A549 (cell line): ENCODE results near the gene SAA2. TPM values are rescaled to one million over a fixed set of nuclear protein-coding genes. Genes with fewer than 3 reads are reported as not detected.
"Not testable (repeated sequence)": the region's sequence is repeated elsewhere in the genome, so short reads cannot be mapped to it uniquely, and the experiment has no call there.

Source experiments
- ATAC-seq, 2 experiments: fragments of 200-7000 bp in 1 of 2; fragments of >200 bp in 1 of 2; cut with Nextera tagmentation in 1 of 2; cut with Tn5 transposase in 1 of 2; 3 replicates each; pipeline versions ENCODE4 v1.8.0 to v1.9.1; 2018 to 2020; ENCODE audit warnings: mild to moderate bottlenecking in 1 of 2, moderate library complexity in 1 of 2
- CTCF ChIA-PET: fragments of 300-600 bp; sonication (Branson Sonifier 250); formaldehyde crosslinking; extraction: SDS; loops from one replicate; lab custom pipeline; 2021; ENCODE audit warnings: antibody characterized with exemption, inconsistent platforms; lab: Yijun Ruan, JAX
- POLR2A ChIA-PET: fragments of 350-600 bp; formaldehyde crosslinking; extraction: SDS; loops from one replicate; lab custom pipeline; 2021; ENCODE audit warnings: antibody characterized with exemption, inconsistent platforms; lab: Yijun Ruan, JAX
- DNase-seq, 2 experiments: peaks; one replicate each; pipeline versions ENCODE4 v3.0.0 to v3.0.0-alpha.2; 2011 to 2016; ENCODE audit warnings: low read depth in 1 of 2, low spot score in 1 of 2
- FAIRE-seq: peaks from 2 replicates; lab custom pipeline; 2011; peaks lifted over from hg19 to GRCh38; lab: Jason Lieb, UNC
- H3K27ac ChIP-seq, 2 experiments: fragments of >200 bp; sonication (Bioruptor Twin); formaldehyde crosslinking; 3 replicates each; pipeline ENCODE4 v1.5.1; 2016 to 2017
- H3K4me1 ChIP-seq: fragments of >200 bp; sonication (Bioruptor Twin); formaldehyde crosslinking; 3 replicates; pipeline ENCODE4 v1.6.1; 2016
- H3K4me2 ChIP-seq: fragments of >200 bp; sonication (Bioruptor Twin); formaldehyde crosslinking; 3 replicates; pipeline ENCODE4 v1.6.1; 2016
- H3K4me3 ChIP-seq: fragments of >200 bp; sonication (Bioruptor Twin); formaldehyde crosslinking; 3 replicates; pipeline ENCODE4 v1.5.1; 2016
- H3K9me3 ChIP-seq: fragments of >200 bp; sonication (Bioruptor Twin); formaldehyde crosslinking; 3 replicates; pipeline ENCODE4 v1.6.1; 2016
- CBX8 ChIP-seq: fragments of 200-600 bp; sonication (generic); IDR thresholded peaks from 2 replicates; pipeline ENCODE4 v1.6.1; 2016
- CEBPB ChIP-seq, 2 experiments: fragments of >200 bp in 1 of 2; sonication (Bioruptor Twin) in 1 of 2; formaldehyde crosslinking in 1 of 2; IDR thresholded peaks; 2 replicates each; pipeline ENCODE4 v1.6.1; 2012 to 2016
- E2F6 ChIP-seq: IDR thresholded peaks from 2 replicates; pipeline ENCODE4 v1.6.1; 2012; ENCODE audit warnings: low read depth, borderline replicate concordance
- EHMT2 ChIP-seq: fragments of 200-600 bp; sonication (generic); IDR thresholded peaks from 2 replicates; pipeline ENCODE4 v1.6.1; 2016; ENCODE audit warnings: antibody characterized with exemption, low read depth, mild to moderate bottlenecking, moderate library complexity
- ELK1 ChIP-seq: fragments of 150-350 bp; IDR thresholded peaks from 2 replicates; pipeline ENCODE4 v1.6.1; 2014; ENCODE audit warnings: low read depth, mild to moderate bottlenecking, low read length
- ESRRA ChIP-seq: fragments of 150-350 bp; IDR thresholded peaks from 2 replicates; pipeline ENCODE4 v1.6.1; 2014; ENCODE audit warnings: mild to moderate bottlenecking, low read length, borderline replicate concordance
- FOSB ChIP-seq: fragments of 250-450 bp; sonication (Bioruptor Pico); IDR thresholded peaks from 2 replicates; pipeline ENCODE4 v1.5.0; 2020; ENCODE audit warnings: mild to moderate bottlenecking, moderate library complexity
- HOXB13 ChIP-seq: fragments of 250-450 bp; sonication (Bioruptor Pico); IDR thresholded peaks from 2 replicates; pipeline ENCODE4 v1.5.0; 2020; ENCODE audit warnings: low read depth, mild to moderate bottlenecking, moderate library complexity
- JUN ChIP-seq, 2 experiments: fragments of >200 bp; sonication (Bioruptor Twin); formaldehyde crosslinking; IDR thresholded peaks; 2 replicates in 1 of 2; 3 replicates in 1 of 2; pipeline ENCODE4 v1.6.1; 2016 to 2017
- MAX ChIP-seq: IDR thresholded peaks from 2 replicates; pipeline ENCODE4 v1.6.1; 2012
- MAZ ChIP-seq: fragments of 150-350 bp; IDR thresholded peaks from 2 replicates; pipeline ENCODE4 v1.6.1; 2014; ENCODE audit warnings: antibody characterized with exemption, low read depth, low read length, borderline replicate concordance
- NR3C1 ChIP-seq: fragments of >200 bp; sonication (Bioruptor Twin); formaldehyde crosslinking; IDR thresholded peaks from 3 replicates; pipeline ENCODE4 v1.6.1; 2017
- PHF8 ChIP-seq: fragments of 200-600 bp; sonication (generic); IDR thresholded peaks from 2 replicates; pipeline ENCODE4 v1.6.1; 2016; ENCODE audit warnings: low read depth, mild to moderate bottlenecking, antibody characterized with exemption, moderate library complexity, borderline replicate concordance
- RAD21 ChIP-seq, 2 experiments: fragments of >200 bp in 1 of 2; sonication (Bioruptor Twin) in 1 of 2; formaldehyde crosslinking in 1 of 2; IDR thresholded peaks in 1 of 2; conservative IDR thresholded peaks in 1 of 2; 2 replicates in 1 of 2; 3 replicates in 1 of 2; pipeline ENCODE4 v1.6.1; 2012 to 2018; ENCODE audit warnings: inconsistent platforms in 1 of 2
- RFX5 ChIP-seq: fragments of 450-650 bp; IDR thresholded peaks from 2 replicates; pipeline ENCODE4 v1.7.1; 2014; ENCODE audit warnings: antibody characterized with exemption, mild to moderate bottlenecking, moderate library complexity
- RNF2 ChIP-seq: fragments of 200-600 bp; sonication (generic); IDR thresholded peaks from 2 replicates; pipeline ENCODE4 v1.6.1; 2016; ENCODE audit warnings: low read depth, mild to moderate bottlenecking, antibody characterized with exemption, moderate library complexity, borderline replicate concordance
- SMC3 ChIP-seq: fragments of >200 bp; sonication (Bioruptor Twin); formaldehyde crosslinking; IDR thresholded peaks from 3 replicates; pipeline ENCODE4 v1.6.1; 2018; ENCODE audit warnings: inconsistent platforms
- SREBF2 ChIP-seq: fragments of 450-650 bp; IDR thresholded peaks from 2 replicates; pipeline ENCODE4 v1.6.1; 2014; ENCODE audit warnings: mild to moderate bottlenecking, moderate library complexity
- ZNF302 ChIP-seq: fragments of 250-450 bp; sonication (Bioruptor Pico); IDR thresholded peaks from 2 replicates; pipeline ENCODE4 v1.9.0; 2021; ENCODE audit warnings: inconsistent platforms, mild to moderate bottlenecking, moderate library complexity
- ZSCAN20 ChIP-seq: fragments of 250-450 bp; sonication (Bioruptor Pico); IDR thresholded peaks from 2 replicates; pipeline ENCODE4 v1.8.0; 2022; ENCODE audit warnings: mild to moderate bottlenecking, moderate library complexity
- WGBS: methylation state at CpG from one replicate; pipeline ENCODE4 v1.1.6; 2017; ENCODE audit errors: missing lambda C conversion rate; 5-methylcytosine and 5-hydroxymethylcytosine counted together
- polyA plus RNA-seq, 4 experiments: library from polyadenylated mRNA; depleted of rRNA in 3 of 4; stranded (reverse); fragments of >200 nt; fragmentation: RNase III in 1 of 4; extraction: RNeasy Plus Mini Kit Qiagen cat#74134 plus additional on column Dnase treatment in 1 of 4; gene quantifications; 2 replicates in 3 of 4; 3 replicates in 1 of 4; pipeline ENCODE4 v1.2.3, GENCODE V29; 2011 to 2017
- TF ChIP-seq, protein P1 (sequence below): fragments of 450-650 bp; IDR thresholded peaks from 2 replicates; pipeline ENCODE4 v1.6.1; 2014; ENCODE audit warnings: antibody characterized with exemption
- TF ChIP-seq, protein P2 (sequence below): fragments of >200 bp; sonication (Bioruptor Twin); formaldehyde crosslinking; IDR thresholded peaks from 3 replicates; pipeline ENCODE4 v1.5.1; 2016
- TF ChIP-seq, protein P3 (sequence below): fragments of >200 bp; sonication (Bioruptor Twin); formaldehyde crosslinking; IDR thresholded peaks from 2 replicates; pipeline ENCODE4 v1.6.1; 2016

The SAA2 gene
- polyA plus RNA-seq, 2 of the 4 experiments (the other 2 are of a cell fraction), result 0.09 TPM; not detected in 1

DNA sequence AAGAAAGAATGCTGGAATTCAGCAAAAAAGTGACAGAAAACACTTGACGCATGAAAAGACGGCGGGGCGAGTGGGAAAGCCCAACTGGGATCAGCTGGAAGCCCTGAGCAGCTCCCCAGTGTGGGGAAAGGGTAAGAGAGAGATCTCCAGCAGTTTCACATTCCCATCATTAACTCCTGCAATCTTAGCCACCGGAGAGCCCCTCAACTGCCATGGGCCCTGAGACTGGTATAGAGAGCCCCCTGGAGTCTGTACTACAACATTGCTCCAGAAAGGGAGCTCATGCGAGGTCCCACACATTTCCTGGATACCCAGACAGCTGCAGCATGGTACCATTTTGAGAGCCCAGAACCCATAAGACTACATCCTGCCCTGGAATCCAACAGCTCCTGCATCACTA, 44.7 kb downstream of the SAA2 start:
- ATAC-seq (peak; percentile 79 to 97), FAIRE-seq (no peak)
- H3K9me3 ChIP-seq, result no peaks in the 10 kb centered on the region
- TF ChIP-seq ZNF302 (CRISPR knock-in tag), result no peak
- TF ChIP-seq SMC3, result 0 out of 3 replicates have a peak, but pooled peaks have one; percentile 23
- no peak for TF ChIP-seq MAZ
- TF ChIP-seq HOXB13 (CRISPR knock-in tag), result no peak
- no peak for TF ChIP-seq ELK1
- TF ChIP-seq, protein P1, sequence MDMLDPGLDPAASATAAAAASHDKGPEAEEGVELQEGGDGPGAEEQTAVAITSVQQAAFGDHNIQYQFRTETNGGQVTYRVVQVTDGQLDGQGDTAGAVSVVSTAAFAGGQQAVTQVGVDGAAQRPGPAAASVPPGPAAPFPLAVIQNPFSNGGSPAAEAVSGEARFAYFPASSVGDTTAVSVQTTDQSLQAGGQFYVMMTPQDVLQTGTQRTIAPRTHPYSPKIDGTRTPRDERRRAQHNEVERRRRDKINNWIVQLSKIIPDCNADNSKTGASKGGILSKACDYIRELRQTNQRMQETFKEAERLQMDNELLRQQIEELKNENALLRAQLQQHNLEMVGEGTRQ, result no peak
- no peak for TF ChIP-seq CBX8
- peak; percentile 34 to 67; a peak in 2 of 5 replicates for TF ChIP-seq RAD21 (conservative IDR thresholded peaks at IDR 0.05 in 1 of 2, IDR thresholded peaks at IDR 0.05 in 1 of 2)
- TF ChIP-seq, protein P2, sequence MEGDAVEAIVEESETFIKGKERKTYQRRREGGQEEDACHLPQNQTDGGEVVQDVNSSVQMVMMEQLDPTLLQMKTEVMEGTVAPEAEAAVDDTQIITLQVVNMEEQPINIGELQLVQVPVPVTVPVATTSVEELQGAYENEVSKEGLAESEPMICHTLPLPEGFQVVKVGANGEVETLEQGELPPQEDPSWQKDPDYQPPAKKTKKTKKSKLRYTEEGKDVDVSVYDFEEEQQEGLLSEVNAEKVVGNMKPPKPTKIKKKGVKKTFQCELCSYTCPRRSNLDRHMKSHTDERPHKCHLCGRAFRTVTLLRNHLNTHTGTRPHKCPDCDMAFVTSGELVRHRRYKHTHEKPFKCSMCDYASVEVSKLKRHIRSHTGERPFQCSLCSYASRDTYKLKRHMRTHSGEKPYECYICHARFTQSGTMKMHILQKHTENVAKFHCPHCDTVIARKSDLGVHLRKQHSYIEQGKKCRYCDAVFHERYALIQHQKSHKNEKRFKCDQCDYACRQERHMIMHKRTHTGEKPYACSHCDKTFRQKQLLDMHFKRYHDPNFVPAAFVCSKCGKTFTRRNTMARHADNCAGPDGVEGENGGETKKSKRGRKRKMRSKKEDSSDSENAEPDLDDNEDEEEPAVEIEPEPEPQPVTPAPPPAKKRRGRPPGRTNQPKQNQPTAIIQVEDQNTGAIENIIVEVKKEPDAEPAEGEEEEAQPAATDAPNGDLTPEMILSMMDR, result peak; percentile 37
- TF ChIP-seq E2F6, result no peak
- TF ChIP-seq, all 56 proteins: peak for 3
- no peak overlapping the region for H3K27ac ChIP-seq
- ChIA-PET CTCF (interaction anchor here (0.6 to 2.0 kb wide), 15 partner anchors 9 to 472 kb away, joined by 3 to 8 read pairs (median 4); no protein-coding TSS in a partner anchor), POLR2A (no interaction called here)
- WGBS, result 39% methylated on average over 6 of the region's 6 CpGs
- H3K4me1 ChIP-seq, result no peaks in the 10 kb centered on the region
- H3K4me2 ChIP-seq, result no peak overlapping the region; the same call in 2 of the 3 replicates
- DNase-seq, result peak; percentile 28 to 65
- no peak overlapping the region for H3K4me3 ChIP-seq

DNA sequence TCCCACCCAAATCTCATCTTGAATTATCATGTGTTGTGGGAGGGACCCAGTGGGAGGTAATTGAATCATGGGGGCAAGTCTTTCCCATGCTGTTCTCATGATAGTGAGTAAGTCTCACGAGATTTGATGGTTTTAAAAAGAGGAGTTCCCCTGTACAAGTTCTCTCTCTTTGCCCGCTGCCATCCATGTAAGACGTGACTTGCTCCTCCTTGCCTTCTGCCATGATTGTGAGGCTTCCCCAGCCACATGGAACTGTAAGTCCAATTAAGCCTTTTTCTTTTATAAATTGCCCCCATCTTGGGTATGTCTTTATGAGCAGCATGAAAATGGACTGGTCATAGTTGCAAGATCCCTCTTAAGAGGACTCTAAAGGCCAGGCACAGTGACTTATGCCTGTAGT, 50.7 kb downstream of the SAA2 start:
- not testable (repeated sequence) for FAIRE-seq, ATAC-seq

DNA sequence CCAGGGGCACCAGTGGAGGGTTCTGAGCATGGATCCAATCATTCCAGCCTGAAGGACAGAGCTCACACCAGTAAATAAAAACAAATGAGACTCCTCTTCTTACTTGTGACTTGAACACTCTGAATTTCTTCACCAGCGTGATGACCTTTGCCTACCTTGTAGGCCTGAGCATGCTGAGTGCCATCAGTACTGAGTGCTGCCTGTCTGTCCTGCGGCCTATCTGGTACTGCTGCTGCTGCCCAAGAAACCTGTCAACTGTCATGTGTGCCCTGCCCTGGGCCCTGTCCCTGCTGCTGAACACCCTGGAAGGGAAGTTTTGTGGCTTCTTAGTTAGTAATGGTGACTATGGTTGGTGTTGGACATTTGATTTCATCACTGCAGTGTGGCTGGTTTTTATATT, 51.9 kb downstream of the SAA2 start:
- no peak for ATAC-seq
- no peak for FAIRE-seq
- no peaks in the 10 kb centered on the region for H3K9me3 ChIP-seq
- H3K4me1 ChIP-seq, result no peaks in the 10 kb centered on the region
- POLR2A ChIA-PET, result no interaction called here
- DNase-seq, result no peak
- H3K4me2 ChIP-seq, result no peak overlapping the region
- no peak overlapping the region for H3K27ac ChIP-seq
- H3K4me3 ChIP-seq, result no peak overlapping the region
- CTCF ChIA-PET, result no interaction called here
- TF ChIP-seq SREBF2 (no peak), NR3C1 (no peak), PHF8 (no peak), ESRRA (no peak), RNF2 (no peak), CEBPB (IDR thresholded peaks at IDR 0.05) (no peak), EHMT2 (no peak), RFX5 (no peak), MAX (no peak), JUN (IDR thresholded peaks at IDR 0.05) (no peak), FOSB (no peak), ZSCAN20 (no peak)
- TF ChIP-seq, protein P3, sequence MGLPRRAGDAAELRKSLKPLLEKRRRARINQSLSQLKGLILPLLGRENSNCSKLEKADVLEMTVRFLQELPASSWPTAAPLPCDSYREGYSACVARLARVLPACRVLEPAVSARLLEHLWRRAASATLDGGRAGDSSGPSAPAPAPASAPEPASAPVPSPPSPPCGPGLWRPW, result no peak
- 63% methylated on average over 2 of the region's 2 CpGs for WGBS

More for the DNA sequence above, 50.7 kb downstream of the SAA2 start:
- DNase-seq, H3K4me2 ChIP-seq, H3K9me3 ChIP-seq, POLR2A ChIA-PET, H3K4me1 ChIP-seq, H3K4me3 ChIP-seq, H3K27ac ChIP-seq: not testable (repeated sequence)
- CTCF ChIA-PET, result interaction anchor here (0.7 kb wide), 1 partner anchor 806 kb away, joined by 3 read pairs; no protein-coding TSS in a partner anchor
- WGBS, result 46% methylated on average over 3 of the region's 3 CpGs
